Peyer's patch (tissue), 4 donors: ENCODE results near the gene TSPAN17.

Experiments
- POLR2A ChIP-seq, 2 donors: fragments of 450-650 bp; IDR thresholded peaks; one replicate each; pipeline ENCODE4 v1.5.1; 2017; ENCODE audit warnings: antibody characterized with exemption in 2 of 2, mild to moderate bottlenecking in 2 of 2, moderate library complexity in 2 of 2
- TF ChIP-seq, protein P1 (sequence below), 6 experiments: fragments of 450-650 bp in 4 of 6; fragments of 200-600 bp in 2 of 6; sonication (generic) in 1 of 6; IDR thresholded peaks; one replicate each; pipeline ENCODE4 v1.5.1; 2017 to 2019; ENCODE audit warnings: antibody characterized with exemption in 6 of 6, mild to moderate bottlenecking in 3 of 6, moderate library complexity in 1 of 6

DNA sequence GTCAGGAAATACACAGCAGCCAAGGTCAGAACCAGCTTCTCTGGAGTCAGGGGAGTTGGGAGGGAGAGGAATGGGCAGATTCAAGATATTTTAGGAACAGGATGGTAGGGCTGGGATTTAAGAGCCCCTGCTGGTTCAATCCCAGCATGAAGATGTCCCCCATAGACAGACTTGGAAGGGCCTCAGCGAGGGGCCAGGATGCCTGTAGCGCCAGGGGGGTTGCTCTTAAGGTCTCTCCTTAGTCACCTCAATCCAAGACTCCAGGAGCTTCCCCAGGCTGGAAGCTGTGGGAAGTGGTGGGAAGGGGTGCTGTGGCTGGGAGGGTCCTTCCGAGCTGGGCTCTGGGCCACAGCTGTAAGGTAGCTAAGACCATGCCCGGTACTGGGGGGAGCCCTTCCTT is 8.1 kb upstream of the TSPAN17 start:
- no peak for TF ChIP-seq POLR2A (IDR thresholded peaks at IDR 0.05)
- TF ChIP-seq, protein P1, sequence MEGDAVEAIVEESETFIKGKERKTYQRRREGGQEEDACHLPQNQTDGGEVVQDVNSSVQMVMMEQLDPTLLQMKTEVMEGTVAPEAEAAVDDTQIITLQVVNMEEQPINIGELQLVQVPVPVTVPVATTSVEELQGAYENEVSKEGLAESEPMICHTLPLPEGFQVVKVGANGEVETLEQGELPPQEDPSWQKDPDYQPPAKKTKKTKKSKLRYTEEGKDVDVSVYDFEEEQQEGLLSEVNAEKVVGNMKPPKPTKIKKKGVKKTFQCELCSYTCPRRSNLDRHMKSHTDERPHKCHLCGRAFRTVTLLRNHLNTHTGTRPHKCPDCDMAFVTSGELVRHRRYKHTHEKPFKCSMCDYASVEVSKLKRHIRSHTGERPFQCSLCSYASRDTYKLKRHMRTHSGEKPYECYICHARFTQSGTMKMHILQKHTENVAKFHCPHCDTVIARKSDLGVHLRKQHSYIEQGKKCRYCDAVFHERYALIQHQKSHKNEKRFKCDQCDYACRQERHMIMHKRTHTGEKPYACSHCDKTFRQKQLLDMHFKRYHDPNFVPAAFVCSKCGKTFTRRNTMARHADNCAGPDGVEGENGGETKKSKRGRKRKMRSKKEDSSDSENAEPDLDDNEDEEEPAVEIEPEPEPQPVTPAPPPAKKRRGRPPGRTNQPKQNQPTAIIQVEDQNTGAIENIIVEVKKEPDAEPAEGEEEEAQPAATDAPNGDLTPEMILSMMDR (IDR thresholded peaks at IDR 0.05): no peak
